SK-N-MC (cell line): ENCODE results near the gene PDE11A.

Experiments used
- DNase-seq: peaks from one replicate; pipeline ENCODE4 v3.0.0-alpha.2; 2011; ENCODE audit warnings: low read depth, low spot score
- H3K27ac ChIP-seq: fragments of 200-600 bp; sonication (generic); 2 replicates; pipeline ENCODE4 v1.5.1; 2016; ENCODE audit warnings: mixed run types
- H3K36me3 ChIP-seq: fragments of 200-600 bp; sonication (generic); 2 replicates; pipeline ENCODE4 v1.6.1; 2017; ENCODE audit warnings: antibody characterized with exemption, low read length, mixed read lengths; ENCODE audit not compliant: insufficient read depth
- H3K4me3 ChIP-seq: fragments of 200-600 bp; sonication (generic); 2 replicates; pipeline ENCODE4 v1.5.1; 2016
- H3K9ac ChIP-seq: fragments of 200-600 bp; sonication (generic); 2 replicates; pipeline ENCODE4 v1.8.0; 2017; ENCODE audit warnings: mixed run types, mixed read lengths; ENCODE audit not compliant: insufficient read length
- H3K9me3 ChIP-seq: fragments of 200-600 bp; sonication (generic); 2 replicates; pipeline ENCODE4 v1.6.1; 2017; ENCODE audit warnings: low read depth, mild to moderate bottlenecking, antibody characterized with exemption, low read length, moderate library complexity, mixed read lengths
- EZH2 ChIP-seq: fragments of 200-600 bp; sonication (generic); IDR thresholded peaks from one replicate; pipeline ENCODE4 v1.6.1; 2017; ENCODE audit warnings: antibody characterized with exemption
- FOXP2 ChIP-seq: optimal IDR thresholded peaks from 2 replicates; pipeline ENCODE3; 2011; ENCODE audit warnings: mild to moderate bottlenecking, moderate library complexity; ENCODE audit not compliant: insufficient read depth; ENCODE audit errors: extremely low read length, control extremely low read depth
- POLR2AphosphoS5 ChIP-seq: IDR thresholded peaks from 2 replicates; pipeline ENCODE4 v1.6.1; 2012; ENCODE audit warnings: mild to moderate bottlenecking, low read depth, low read length, borderline replicate concordance

The PDE11A gene

GRCh38 chr2:177891533-177891932 lies 181.0 kb downstream of the PDE11A start:
- no peak for DNase-seq
- no peaks in the 10 kb centered on the region for H3K9me3 ChIP-seq
- H3K36me3 ChIP-seq, result no peaks in the 10 kb centered on the region
- no peak for TF ChIP-seq EZH2
- no peak for TF ChIP-seq POLR2AphosphoS5
- TF ChIP-seq FOXP2, result no peak
- H3K9ac ChIP-seq, result no peak overlapping the region
- H3K4me3 ChIP-seq, result no peak overlapping the region
- H3K27ac ChIP-seq, result no peak overlapping the region

GRCh38 chr2:177889818-177890460 lies 182.6 kb downstream of the PDE11A start:
- no peak overlapping the region for H3K27ac ChIP-seq
- H3K9me3 ChIP-seq, result no peaks in the 10 kb centered on the region
- DNase-seq, result no peak
- H3K36me3 ChIP-seq, result no peaks in the 10 kb centered on the region
- no peak overlapping the region for H3K4me3 ChIP-seq
- no peak overlapping the region for H3K9ac ChIP-seq
- TF ChIP-seq FOXP2 (no peak), EZH2 (no peak), POLR2AphosphoS5 (no peak)

- H3K9me3 ChIP-seq, result no peaks in the 10 kb centered on the region
- no peak overlapping the region for H3K27ac ChIP-seq
- H3K36me3 ChIP-seq, result no peaks in the 10 kb centered on the region
- H3K4me3 ChIP-seq, result no peak overlapping the region
- H3K9ac ChIP-seq, result no peak overlapping the region
- no peak for DNase-seq
- TF ChIP-seq POLR2AphosphoS5 (no peak), FOXP2 (no peak), EZH2 (no peak)
Measured at GRCh38 chr2:177888581-177888980, 184.0 kb downstream of the PDE11A start.

GRCh38 chr2:177887722-177888121 lies 184.9 kb downstream of the PDE11A start:
- no peak for DNase-seq
- H3K36me3 ChIP-seq, result no peaks in the 10 kb centered on the region
- H3K27ac ChIP-seq, result no peak overlapping the region
- TF ChIP-seq FOXP2, result no peak
- no peak for TF ChIP-seq POLR2AphosphoS5
- no peak for TF ChIP-seq EZH2
- H3K9me3 ChIP-seq, result no peaks in the 10 kb centered on the region
- no peak overlapping the region for H3K4me3 ChIP-seq
- H3K9ac ChIP-seq, result no peak overlapping the region

GRCh38 chr2:177886824-177887223 lies 185.8 kb downstream of the PDE11A start:
- Histone ChIP-seq H3K36me3 (no peaks in the 10 kb centered on the region), H3K9me3 (no peaks in the 10 kb centered on the region), H3K9ac (no peak overlapping the region), H3K4me3 (no peak overlapping the region), H3K27ac (no peak overlapping the region)
- TF ChIP-seq POLR2AphosphoS5 (no peak), FOXP2 (no peak), EZH2 (no peak)
- DNase-seq, result no peak

- Histone ChIP-seq H3K27ac (no peak overlapping the region), H3K36me3 (no peaks in the 10 kb centered on the region), H3K4me3 (no peak overlapping the region), H3K9ac (no peak overlapping the region), H3K9me3 (no peaks in the 10 kb centered on the region)
- TF ChIP-seq FOXP2 (no peak), EZH2 (no peak), POLR2AphosphoS5 (no peak)
- DNase-seq, result no peak
Measured at GRCh38 chr2:177885828-177886466, 186.6 kb downstream of the PDE11A start.

GRCh38 chr2:177883177-177883576 lies 189.4 kb downstream of the PDE11A start:
- H3K9ac ChIP-seq, result no peak overlapping the region
- H3K36me3 ChIP-seq, result no peaks in the 10 kb centered on the region
- no peak for TF ChIP-seq POLR2AphosphoS5
- no peak for TF ChIP-seq FOXP2
- H3K27ac ChIP-seq, result no peak overlapping the region
- H3K9me3 ChIP-seq, result no peaks in the 10 kb centered on the region
- no peak overlapping the region for H3K4me3 ChIP-seq
- no peak for DNase-seq

- Histone ChIP-seq H3K4me3 (no peak overlapping the region), H3K9me3 (no peaks in the 10 kb centered on the region), H3K27ac (no peak overlapping the region), H3K9ac (no peak overlapping the region), H3K36me3 (no peaks in the 10 kb centered on the region)
- DNase-seq, result no peak
- TF ChIP-seq FOXP2, result no peak
- no peak for TF ChIP-seq EZH2
Measured at GRCh38 chr2:177882501-177882900, 190.1 kb downstream of the PDE11A start.

GRCh38 chr2:177881921-177882320 lies 190.7 kb downstream of the PDE11A start:
- Histone ChIP-seq H3K27ac (no peak overlapping the region), H3K9ac (no peak overlapping the region), H3K9me3 (no peaks in the 10 kb centered on the region), H3K36me3 (no peaks in the 10 kb centered on the region), H3K4me3 (no peak overlapping the region)
- DNase-seq, result no peak
- no peak for TF ChIP-seq EZH2
- TF ChIP-seq POLR2AphosphoS5, result no peak
- TF ChIP-seq FOXP2, result no peak
